K562 (cell line): ENCODE data around the gene MAP3K7. TPM values are rescaled to one million over a fixed set of nuclear protein-coding genes. Genes with fewer than 3 reads are reported as not detected.

Experiments used
- ARID2 ChIP-seq: fragments of 450-650 bp; IDR thresholded peaks from 2 replicates; pipeline ENCODE4 v1.6.1; 2017; ENCODE audit warnings: antibody characterized with exemption, mild to moderate bottlenecking
- BCL6 ChIP-seq: fragments of 250-450 bp; sonication (Bioruptor Pico); IDR thresholded peaks from 2 replicates; pipeline ENCODE4 v1.4.0; 2020
- BRF1 ChIP-seq: IDR thresholded peaks from 3 replicates; pipeline ENCODE4 v1.6.1; 2011; ENCODE audit warnings: borderline replicate concordance, mild to moderate bottlenecking; ENCODE audit not compliant: insufficient read length; ENCODE audit errors: extremely low read depth
- CBX3 ChIP-seq, 2 experiments: IDR thresholded peaks; 1 replicate in 1 of 2; 2 replicates in 1 of 2; pipeline ENCODE4 v1.6.1; 2012; ENCODE audit warnings: inconsistent platforms in 2 of 2, low read length in 2 of 2, borderline replicate concordance in 1 of 2, control low read depth in 1 of 2
- CSDE1 ChIP-seq, 2 experiments: fragments of 450-650 bp; IDR thresholded peaks; 2 replicates each; pipeline ENCODE4 v1.6.1; 2016; ENCODE audit warnings: mild to moderate bottlenecking in 1 of 2
- DEAF1 ChIP-seq: fragments of 450-650 bp; formaldehyde crosslinking; IDR thresholded peaks from 2 replicates; pipeline ENCODE4 v1.4.0; 2020; ENCODE audit warnings: mild to moderate bottlenecking, moderate library complexity
- FOXJ3 ChIP-seq: sonication (generic); formaldehyde crosslinking; IDR thresholded peaks from 2 replicates; pipeline ENCODE4 v1.4.0; 2020; ENCODE audit warnings: mild to moderate bottlenecking, missing genetic modification reagents
- HDGF ChIP-seq: fragments of 450-650 bp; IDR thresholded peaks from 2 replicates; pipeline ENCODE4 v1.6.1; 2016
- JUND ChIP-seq, 2 experiments: IDR thresholded peaks; 2 replicates in 1 of 2; 3 replicates in 1 of 2; pipeline ENCODE4 v1.6.1; 2011; ENCODE audit warnings: borderline replicate concordance in 2 of 2, low read depth in 2 of 2, low read length in 2 of 2, improper control_type of control experiment in 1 of 2, missing biosample characterization in 1 of 2, missing genetic modification characterization in 1 of 2, missing genetic modification reagents in 1 of 2
- KLF1 ChIP-seq: fragments of 450-650 bp; IDR thresholded peaks from 2 replicates; pipeline ENCODE4 v1.6.1; 2016; ENCODE audit warnings: missing genetic modification characterization, missing compliant biosample characterization
- MED1 ChIP-seq: sonication (generic); formaldehyde crosslinking; IDR thresholded peaks from 2 replicates; pipeline ENCODE4 v1.8.1; 2023; ENCODE audit warnings: missing genetic modification reagents, borderline replicate concordance
- PPARD ChIP-seq: fragments of 250-450 bp; sonication (Bioruptor Pico); IDR thresholded peaks from 2 replicates; pipeline ENCODE4 v1.8.0; 2022; ENCODE audit warnings: inconsistent platforms, mild to moderate bottlenecking, moderate library complexity
- SIN3A ChIP-seq, 2 experiments: fragments of 150-350 bp in 1 of 2; IDR thresholded peaks; 2 replicates each; pipeline ENCODE4 v1.6.1; 2011 to 2016; ENCODE audit warnings: borderline replicate concordance in 2 of 2, low read depth in 2 of 2, low read length in 2 of 2, mild to moderate bottlenecking in 2 of 2, moderate library complexity in 2 of 2; ENCODE audit not compliant: control insufficient read depth in 1 of 2
- SIN3B ChIP-seq: fragments of 450-650 bp; IDR thresholded peaks from 2 replicates; pipeline ENCODE4 v1.6.1; 2017; ENCODE audit warnings: low read depth, mild to moderate bottlenecking, moderate library complexity
- SNRNP70 ChIP-seq: fragments of 200-400 bp; formaldehyde crosslinking; optimal IDR thresholded peaks from 2 replicates; pipeline ENCODE3; 2017; ENCODE audit warnings: low read depth, low read length
- XRCC4 ChIP-seq: IDR thresholded peaks from one replicate; pipeline ENCODE4 v1.6.1; 2011; ENCODE audit not compliant: insufficient read depth, insufficient read length; ENCODE audit errors: extremely low read depth
- ZC3H8 ChIP-seq: fragments of 450-650 bp; IDR thresholded peaks from 2 replicates; pipeline ENCODE4 v1.6.1; 2017
- ZKSCAN3 ChIP-seq: fragments of 250-450 bp; sonication (Bioruptor Pico); IDR thresholded peaks from 2 replicates; pipeline ENCODE4 v1.4.0; 2020
- ZNF644 ChIP-seq: fragments of 200-800 bp; sonication (Bioruptor generic); IDR thresholded peaks from 2 replicates; pipeline ENCODE4 v1.6.1; 2016; ENCODE audit warnings: low read depth, missing genetic modification characterization, missing compliant biosample characterization
- polyA plus RNA-seq, 8 experiments: library from polyadenylated mRNA; depleted of rRNA in 4 of 8; stranded (reverse) in 5 of 8; unstranded in 3 of 8; fragments of >200 nt; fragmentation: Nextera tagmentation in 2 of 8; fragmentation: Illumina TruSeq in 1 of 8; extraction: Ambion mirVana in 2 of 8; extraction: Trizol in 1 of 8; gene quantifications; 2 replicates each; pipeline versions ENCODE4 v1.2.1 to v1.2.3, GENCODE V29; 2011 to 2014; ENCODE audit warnings: inconsistent platforms in 1 of 8, missing spikeins in 1 of 8
- total RNA-seq, 7 experiments: library from RNA; depleted of rRNA in 6 of 7; stranded (reverse); fragments of >200 nt in 6 of 7; fragmentation: Illumina TruSeq in 2 of 7; extraction: Trizol in 2 of 7; gene quantifications; 2 replicates each; pipeline versions ENCODE4 v1.2.1 to v1.2.3, GENCODE V29; 2011 to 2021; ENCODE audit warnings: low replicate concordance in 1 of 7
- TF ChIP-seq, protein P1 (sequence below): fragments of 450-650 bp; IDR thresholded peaks from 2 replicates; pipeline ENCODE4 v1.6.1; 2017; ENCODE audit warnings: antibody characterized with exemption
- TF ChIP-seq, protein P2 (sequence below): fragments of 250-450 bp; sonication (Bioruptor Pico); IDR thresholded peaks from 2 replicates; pipeline ENCODE4 v1.8.0; 2022; ENCODE audit warnings: moderate library complexity, mild to moderate bottlenecking, inconsistent platforms
- TF ChIP-seq, protein P3 (sequence below): IDR thresholded peaks from 2 replicates; pipeline ENCODE4 v1.6.1; 2016; ENCODE audit warnings: missing genetic modification characterization, missing compliant biosample characterization

The MAP3K7 gene
- total and polyA plus RNA-seq, 9 of the 15 experiments (the other 6 are each of a cell fraction or from before 2014, with no cell fraction given), result 13.4 to 60.9 (median 34.8) TPM

DNA sequence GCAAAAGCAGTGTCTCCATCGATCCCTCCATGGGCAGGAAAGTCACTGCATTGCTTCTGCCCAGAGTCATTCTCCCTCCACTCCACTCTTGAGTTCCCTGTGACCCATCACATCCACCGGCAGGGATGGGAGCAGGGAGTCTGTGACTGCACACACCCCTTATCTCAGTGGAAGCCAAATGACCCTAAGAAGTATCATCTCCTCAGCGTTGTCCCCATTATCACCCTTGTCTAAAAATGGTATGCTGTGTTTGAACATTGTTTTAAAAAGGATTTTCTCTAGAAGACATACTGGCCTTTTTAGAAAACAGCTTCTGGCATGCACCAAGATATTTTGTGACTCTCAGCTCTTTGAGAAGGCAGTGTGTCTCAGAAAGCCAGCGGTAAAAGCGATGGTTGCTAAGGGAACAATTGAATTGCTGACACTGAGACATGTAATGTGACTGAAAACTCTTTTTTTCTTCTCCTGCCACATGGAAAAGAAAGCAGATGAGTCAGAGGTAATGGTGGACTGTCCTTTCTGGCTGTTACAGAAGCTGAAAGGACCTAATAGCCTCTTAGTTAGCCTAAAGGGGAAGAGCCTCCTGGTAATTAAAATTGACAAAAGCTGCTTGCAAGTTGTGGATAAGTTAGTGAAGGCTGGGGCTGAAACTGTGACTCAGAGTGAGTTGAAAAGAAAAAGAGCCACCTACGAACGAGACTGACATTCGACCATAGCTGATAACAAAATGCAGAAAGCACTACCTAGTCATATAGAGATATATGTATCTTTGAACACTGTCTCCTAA, 120.5 kb downstream of the MAP3K7 start (continued):
- TF ChIP-seq, protein P1, sequence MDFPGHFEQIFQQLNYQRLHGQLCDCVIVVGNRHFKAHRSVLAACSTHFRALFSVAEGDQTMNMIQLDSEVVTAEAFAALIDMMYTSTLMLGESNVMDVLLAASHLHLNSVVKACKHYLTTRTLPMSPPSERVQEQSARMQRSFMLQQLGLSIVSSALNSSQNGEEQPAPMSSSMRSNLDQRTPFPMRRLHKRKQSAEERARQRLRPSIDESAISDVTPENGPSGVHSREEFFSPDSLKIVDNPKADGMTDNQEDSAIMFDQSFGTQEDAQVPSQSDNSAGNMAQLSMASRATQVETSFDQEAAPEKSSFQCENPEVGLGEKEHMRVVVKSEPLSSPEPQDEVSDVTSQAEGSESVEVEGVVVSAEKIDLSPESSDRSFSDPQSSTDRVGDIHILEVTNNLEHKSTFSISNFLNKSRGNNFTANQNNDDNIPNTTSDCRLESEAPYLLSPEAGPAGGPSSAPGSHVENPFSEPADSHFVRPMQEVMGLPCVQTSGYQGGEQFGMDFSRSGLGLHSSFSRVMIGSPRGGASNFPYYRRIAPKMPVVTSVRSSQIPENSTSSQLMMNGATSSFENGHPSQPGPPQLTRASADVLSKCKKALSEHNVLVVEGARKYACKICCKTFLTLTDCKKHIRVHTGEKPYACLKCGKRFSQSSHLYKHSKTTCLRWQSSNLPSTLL, result no peak
- TF ChIP-seq SIN3A (IDR thresholded peaks at IDR 0.05; ENCODE audit: borderline replicate concordance in 2 of 2, control insufficient read depth in 1 of 2, low read depth in 2 of 2, low read length in 2 of 2) (no peak), ZNF644 (tag) (no peak), XRCC4 (no peak), SNRNP70 (no peak), KLF1 (tag) (no peak), CBX3 (IDR thresholded peaks at IDR 0.05; ENCODE audit: borderline replicate concordance in 1 of 2, low read length in 2 of 2) (peak in 1 of 2 experiments; percentile 65; a peak in 1 of 3 replicates), ARID2 (no peak), SIN3B (no peak), BRF1 (no peak), PPARD (no peak), JUND (IDR thresholded peaks at IDR 0.05; ENCODE audit: borderline replicate concordance, low read depth, low read length) (peak; percentile 64; the same call in 1 of the 2 replicates), JUND (tag; IDR thresholded peaks at IDR 0.05; ENCODE audit: borderline replicate concordance, low read depth, low read length) (peak; percentile 76; the same call in 1 of the 3 replicates), CSDE1 (IDR thresholded peaks at IDR 0.05) (no peak), FOXJ3 (no peak), DEAF1 (CRISPR knock-in tag) (no peak), MED1 (CRISPR knock-in tag) (no peak), BCL6 (CRISPR knock-in tag) (no peak), ZKSCAN3 (CRISPR knock-in tag) (no peak), ZC3H8 (no peak), HDGF (no peak)
- TF ChIP-seq, protein P2, sequence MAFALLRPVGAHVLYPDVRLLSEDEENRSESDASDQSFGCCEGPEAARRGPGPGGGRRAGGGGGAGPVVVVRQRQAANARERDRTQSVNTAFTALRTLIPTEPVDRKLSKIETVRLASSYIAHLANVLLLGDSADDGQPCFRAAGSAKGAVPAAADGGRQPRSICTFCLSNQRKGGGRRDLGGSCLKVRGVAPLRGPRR (CRISPR knock-in tag), result no peak
- TF ChIP-seq, protein P3, sequence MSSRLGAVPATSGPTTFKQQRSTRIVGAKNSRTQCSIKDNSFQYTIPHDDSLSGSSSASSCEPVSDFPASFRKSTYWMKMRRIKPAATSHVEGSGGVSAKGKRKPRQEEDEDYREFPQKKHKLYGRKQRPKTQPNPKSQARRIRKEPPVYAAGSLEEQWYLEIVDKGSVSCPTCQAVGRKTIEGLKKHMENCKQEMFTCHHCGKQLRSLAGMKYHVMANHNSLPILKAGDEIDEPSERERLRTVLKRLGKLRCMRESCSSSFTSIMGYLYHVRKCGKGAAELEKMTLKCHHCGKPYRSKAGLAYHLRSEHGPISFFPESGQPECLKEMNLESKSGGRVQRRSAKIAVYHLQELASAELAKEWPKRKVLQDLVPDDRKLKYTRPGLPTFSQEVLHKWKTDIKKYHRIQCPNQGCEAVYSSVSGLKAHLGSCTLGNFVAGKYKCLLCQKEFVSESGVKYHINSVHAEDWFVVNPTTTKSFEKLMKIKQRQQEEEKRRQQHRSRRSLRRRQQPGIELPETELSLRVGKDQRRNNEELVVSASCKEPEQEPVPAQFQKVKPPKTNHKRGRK (tag), result no peak
